HG02759 (cell line): ENCODE data around the gene PLXNA1.
A peak's percentile ranks its signal among the peaks of the same experiment; 100 is the strongest.

Source experiments
- ATAC-seq: cut with Tn5 transposase; IDR thresholded peaks from one replicate; pipeline ENCODE4 v1.9.1; 2021; ENCODE audit warnings: mild to moderate bottlenecking, moderate library complexity; ENCODE audit not compliant: unreplicated experiment

PLXNA1 gene

GRCh38 chr3:126952983-126953660 is 29.8 kb upstream of the PLXNA1 start:
- no peak for ATAC-seq

GRCh38 chr3:126954141-126954842 is 28.6 kb upstream of the PLXNA1 start:
- peak; percentile 76 for ATAC-seq

- ATAC-seq, result peak; percentile 78
Observed at GRCh38 chr3:126955004-126955790, 27.7 kb upstream of the PLXNA1 start.

GRCh38 chr3:126956361-126956760 is 26.6 kb upstream of the PLXNA1 start:
- no peak for ATAC-seq

- no peak for ATAC-seq
Observed at GRCh38 chr3:126956866-126957650, 25.9 kb upstream of the PLXNA1 start.

GRCh38 chr3:126957776-126958637 is 24.9 kb upstream of the PLXNA1 start:
- no peak for ATAC-seq

GRCh38 chr3:126958638-126959085 is 24.3 kb upstream of the PLXNA1 start:
- ATAC-seq, result no peak

- no peak for ATAC-seq
Observed at GRCh38 chr3:126959136-126959920, 23.6 kb upstream of the PLXNA1 start.

- no peak for ATAC-seq
Observed at GRCh38 chr3:126959921-126960603, 22.9 kb upstream of the PLXNA1 start.

GRCh38 chr3:126960604-126960995 is 22.3 kb upstream of the PLXNA1 start:
- no peak for ATAC-seq

GRCh38 chr3:126961191-126961790 is 21.6 kb upstream of the PLXNA1 start:
- peak; percentile 82 for ATAC-seq

- no peak for ATAC-seq
Observed at GRCh38 chr3:126961791-126962461, 21.0 kb upstream of the PLXNA1 start.

GRCh38 chr3:126962756-126963155 is 20.2 kb upstream of the PLXNA1 start:
- no peak for ATAC-seq

- ATAC-seq, result no peak
Observed at GRCh38 chr3:126963261-126964190, 19.4 kb upstream of the PLXNA1 start.

GRCh38 chr3:126964261-126964660 is 18.7 kb upstream of the PLXNA1 start:
- no peak for ATAC-seq

GRCh38 chr3:126964950-126965349 is 18.0 kb upstream of the PLXNA1 start:
- no peak for ATAC-seq
